DND-41 (cell line): ENCODE measurements around the gene KCNMA1.

ENCODE experiments used
- EZH2 ChIP-seq: IDR thresholded peaks from 3 replicates; pipeline ENCODE4 v1.6.1; 2012; ENCODE audit warnings: borderline replicate concordance, low read depth, mild to moderate bottlenecking, moderate library complexity, low read length, inconsistent platforms; ENCODE audit not compliant: severe bottlenecking
- TF ChIP-seq, protein P1 (sequence below): IDR thresholded peaks from 2 replicates; pipeline ENCODE4 v1.5.1; 2012; ENCODE audit warnings: borderline replicate concordance, low read length, moderate library complexity, mild to moderate bottlenecking; ENCODE audit not compliant: poor library complexity, severe bottlenecking; ENCODE audit errors: extremely low read depth

DNA sequence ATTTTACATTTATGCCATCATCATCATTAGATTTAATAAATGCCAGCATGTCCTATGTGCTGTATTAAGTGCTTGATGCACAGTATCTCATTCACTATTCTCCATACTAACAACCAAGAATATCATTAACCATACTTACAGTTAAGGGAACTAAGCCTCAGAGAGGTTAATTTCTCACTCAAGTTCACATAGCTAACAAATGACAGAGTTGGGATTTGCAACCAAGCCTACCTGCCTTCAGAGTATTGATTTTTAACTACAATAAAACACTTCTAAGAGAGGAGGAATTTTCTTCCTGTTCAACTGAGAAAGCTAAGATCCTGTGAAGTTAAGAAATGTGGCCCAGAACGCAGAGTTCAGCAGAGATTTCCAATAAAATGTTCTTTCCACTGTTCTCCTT, 403.0 kb downstream of the KCNMA1 start:
- TF ChIP-seq, protein P1, sequence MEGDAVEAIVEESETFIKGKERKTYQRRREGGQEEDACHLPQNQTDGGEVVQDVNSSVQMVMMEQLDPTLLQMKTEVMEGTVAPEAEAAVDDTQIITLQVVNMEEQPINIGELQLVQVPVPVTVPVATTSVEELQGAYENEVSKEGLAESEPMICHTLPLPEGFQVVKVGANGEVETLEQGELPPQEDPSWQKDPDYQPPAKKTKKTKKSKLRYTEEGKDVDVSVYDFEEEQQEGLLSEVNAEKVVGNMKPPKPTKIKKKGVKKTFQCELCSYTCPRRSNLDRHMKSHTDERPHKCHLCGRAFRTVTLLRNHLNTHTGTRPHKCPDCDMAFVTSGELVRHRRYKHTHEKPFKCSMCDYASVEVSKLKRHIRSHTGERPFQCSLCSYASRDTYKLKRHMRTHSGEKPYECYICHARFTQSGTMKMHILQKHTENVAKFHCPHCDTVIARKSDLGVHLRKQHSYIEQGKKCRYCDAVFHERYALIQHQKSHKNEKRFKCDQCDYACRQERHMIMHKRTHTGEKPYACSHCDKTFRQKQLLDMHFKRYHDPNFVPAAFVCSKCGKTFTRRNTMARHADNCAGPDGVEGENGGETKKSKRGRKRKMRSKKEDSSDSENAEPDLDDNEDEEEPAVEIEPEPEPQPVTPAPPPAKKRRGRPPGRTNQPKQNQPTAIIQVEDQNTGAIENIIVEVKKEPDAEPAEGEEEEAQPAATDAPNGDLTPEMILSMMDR: no peak
- no peak for TF ChIP-seq EZH2
